GM19043 (cell line): Measurements from ENCODE around the gene CSRP2.

Source experiments
- ATAC-seq: cut with Tn5 transposase; IDR thresholded peaks from one replicate; pipeline ENCODE4 v1.9.1; 2021; ENCODE audit warnings: low read depth; ENCODE audit not compliant: unreplicated experiment

CSRP2 gene

GRCh38 chr12:76895796-76896195 lies 17.0 kb upstream of the CSRP2 start:
- no peak for ATAC-seq

DNA sequence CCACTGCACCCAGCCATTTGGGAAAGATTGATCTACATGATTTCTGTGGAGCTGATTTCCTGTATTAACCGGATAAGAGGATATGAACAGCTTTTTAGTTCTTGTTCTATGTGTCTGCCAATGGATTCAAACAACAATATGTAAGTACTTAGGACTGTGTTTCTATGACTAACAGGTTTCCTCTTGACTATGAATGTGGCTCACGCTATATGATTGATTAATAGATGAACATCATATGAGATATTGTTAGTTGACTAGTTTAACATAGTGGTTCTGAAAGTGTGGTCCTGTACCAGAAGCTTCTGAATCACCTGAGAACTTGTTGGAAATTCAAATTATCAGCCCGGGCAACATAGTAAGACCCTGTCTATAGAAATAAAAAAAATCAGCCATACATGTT lies 12.8 kb upstream of the CSRP2 start:
- ATAC-seq = no peak

- ATAC-seq = no peak
Observed at GRCh38 chr12:76890151-76891143, 11.6 kb upstream of the CSRP2 start.

GRCh38 chr12:76888775-76889174 lies 10.0 kb upstream of the CSRP2 start:
- ATAC-seq = no peak

DNA sequence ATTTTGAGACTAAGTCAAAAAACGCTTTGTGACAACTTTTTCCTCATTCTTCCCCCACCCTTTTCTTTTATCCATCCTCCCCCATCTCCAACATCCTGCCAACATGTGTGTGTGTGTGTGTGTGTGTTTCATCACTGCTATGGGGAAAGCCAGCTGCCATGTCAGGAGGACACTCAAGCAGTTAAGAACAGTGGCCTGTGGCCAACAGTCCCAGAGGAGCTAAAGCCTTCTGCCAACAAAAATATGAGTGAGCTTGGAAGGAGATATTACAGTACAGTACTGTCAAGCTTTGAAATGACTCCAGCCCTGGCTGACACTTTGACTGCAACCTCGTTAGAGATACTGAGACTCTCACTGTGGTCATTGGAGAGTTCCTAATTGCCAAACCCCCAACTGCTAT lies 5.0 kb upstream of the CSRP2 start:
- ATAC-seq = no peak

DNA sequence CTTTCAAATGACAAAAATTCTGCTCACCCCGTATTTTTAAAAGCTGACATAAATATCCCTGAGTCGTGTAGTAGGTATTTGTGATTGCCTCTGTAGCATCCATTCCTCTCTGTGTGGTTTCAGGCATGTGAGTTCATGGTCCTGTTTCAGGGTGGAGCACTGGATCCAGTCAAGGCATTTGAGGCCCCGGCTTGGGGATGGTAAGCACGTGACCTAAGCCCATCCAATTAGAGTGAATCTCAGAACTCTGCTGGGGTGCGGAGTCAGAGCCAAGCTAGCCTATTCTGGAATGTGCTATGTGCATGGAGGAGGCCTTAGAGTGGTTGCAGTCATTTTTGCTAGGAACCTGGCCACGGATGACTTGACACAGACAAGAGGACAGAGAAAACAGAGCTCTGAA lies 4.3 kb upstream of the CSRP2 start:
- ATAC-seq = no peak

- no peak for ATAC-seq
Observed at GRCh38 chr12:76882367-76882766, 3.5 kb upstream of the CSRP2 start.

DNA sequence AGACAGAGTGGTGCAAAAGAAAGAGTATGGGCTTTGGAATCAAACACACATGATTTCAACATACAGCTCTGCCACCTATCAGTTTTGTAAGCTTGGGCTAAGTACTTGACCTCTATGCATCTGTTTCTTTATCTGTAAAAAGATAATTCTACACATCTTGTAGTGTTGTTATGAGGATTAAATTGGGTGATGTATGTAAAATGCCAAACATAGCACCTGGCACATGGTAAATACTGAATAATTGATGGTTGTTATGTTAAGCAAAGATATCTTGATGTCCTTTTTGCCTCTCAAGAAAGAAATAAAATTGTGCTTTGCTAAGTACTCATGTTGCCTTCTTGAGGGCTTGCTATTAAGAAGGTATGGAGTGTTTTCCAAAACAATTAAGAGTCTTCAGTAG lies 2.3 kb upstream of the CSRP2 start:
- no peak for ATAC-seq

DNA sequence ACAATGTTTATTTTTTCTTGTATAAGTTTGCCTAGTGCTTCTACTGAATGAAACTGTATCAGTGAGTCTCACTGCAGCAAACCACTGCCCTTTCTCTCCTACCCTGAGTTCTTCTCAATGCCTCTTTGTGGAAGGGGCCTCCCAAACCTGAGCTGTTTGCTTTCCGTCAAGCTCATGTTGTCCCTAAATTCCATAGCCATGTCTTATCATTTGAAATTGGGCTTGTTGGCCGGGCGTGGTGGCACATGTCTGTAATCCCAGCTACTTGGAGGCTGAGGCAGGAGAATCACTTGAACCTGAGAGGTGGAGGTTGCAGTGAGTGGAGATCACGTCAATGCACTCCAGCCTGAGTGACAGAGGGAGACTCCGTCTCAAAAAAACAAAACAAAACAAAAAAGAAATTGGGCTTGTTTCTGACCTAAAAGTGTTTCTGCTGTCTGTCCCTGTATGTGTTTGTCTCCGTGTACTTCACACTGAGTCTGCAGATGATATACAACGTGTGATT lies 1.8 kb upstream of the CSRP2 start:
- no peak for ATAC-seq

DNA sequence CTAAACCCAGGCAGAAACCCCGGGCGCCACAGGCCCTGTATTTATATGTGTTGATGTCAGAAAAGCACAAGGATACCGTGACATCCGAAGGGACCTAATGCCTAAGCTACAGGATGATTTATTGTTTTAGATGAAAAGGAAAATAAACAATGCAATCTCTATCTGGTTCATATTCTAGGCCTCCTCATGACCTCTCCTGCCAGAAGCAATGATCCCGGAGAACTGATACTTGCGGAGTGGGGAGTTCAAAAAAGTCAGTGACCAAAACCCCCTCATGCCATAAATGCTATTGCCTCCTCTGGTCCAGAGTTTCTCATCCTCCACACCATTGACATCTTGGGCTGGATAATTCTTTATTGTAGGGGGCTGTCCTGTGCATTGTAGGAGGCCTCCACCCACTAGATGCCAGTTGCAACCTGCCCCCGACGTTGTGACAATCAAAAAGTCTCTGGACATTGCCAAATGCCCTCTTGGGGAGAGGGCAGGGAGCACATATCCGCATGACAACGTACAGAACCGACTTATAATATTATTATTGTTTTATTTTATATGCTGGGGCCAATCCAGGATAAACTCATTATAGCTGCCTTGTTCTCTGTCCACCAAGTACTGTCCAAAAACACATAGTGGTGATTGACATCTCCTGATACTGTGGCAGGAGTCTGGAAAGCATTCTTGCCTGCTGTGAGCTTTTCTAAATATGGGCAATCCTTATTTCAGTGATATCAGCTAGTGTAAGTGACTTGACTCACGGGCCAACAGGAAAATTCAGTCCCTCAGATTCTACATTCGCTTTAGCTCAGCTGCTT lies 1.1 kb upstream of the CSRP2 start:
- no peak for ATAC-seq

- ATAC-seq = peak; percentile 41
Observed at GRCh38 chr12:76878099-76878898, 520 bp downstream of the CSRP2 start.

GRCh38 chr12:76876696-76877229 lies 2.1 kb downstream of the CSRP2 start:
- no peak for ATAC-seq

DNA sequence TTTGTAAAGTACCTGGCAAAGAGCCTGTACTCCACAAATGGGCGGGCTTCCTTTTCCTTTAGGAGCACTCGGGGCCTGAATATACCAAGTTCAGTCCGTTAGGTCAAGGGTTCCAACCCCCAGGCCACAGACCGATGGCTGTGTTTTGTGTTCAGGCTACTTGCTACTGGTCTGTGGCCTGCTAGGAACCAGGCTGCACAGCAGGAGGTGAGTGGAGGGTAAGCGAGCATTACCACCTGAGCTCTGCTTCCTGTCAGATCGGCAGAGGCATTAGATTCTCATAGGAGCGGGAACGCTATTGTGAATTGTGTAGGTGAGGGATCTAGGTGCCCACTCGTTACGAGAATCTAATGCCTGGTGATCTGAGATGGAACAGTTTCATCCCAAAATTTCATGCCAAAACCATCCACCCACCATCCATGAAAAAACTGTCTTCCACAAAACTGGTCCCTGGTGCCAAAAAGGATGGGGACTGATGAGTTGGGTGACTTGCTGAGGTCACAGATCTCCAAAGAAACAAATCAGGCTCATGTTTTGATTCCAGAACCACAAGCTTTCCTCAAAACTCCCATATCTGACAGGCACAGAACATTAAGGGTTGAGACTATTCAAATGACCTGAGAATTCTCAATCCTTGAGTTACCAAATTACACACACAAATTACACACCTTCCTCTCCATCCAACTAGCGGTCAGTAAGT lies 4.2 kb downstream of the CSRP2 start:
- no peak for ATAC-seq

DNA sequence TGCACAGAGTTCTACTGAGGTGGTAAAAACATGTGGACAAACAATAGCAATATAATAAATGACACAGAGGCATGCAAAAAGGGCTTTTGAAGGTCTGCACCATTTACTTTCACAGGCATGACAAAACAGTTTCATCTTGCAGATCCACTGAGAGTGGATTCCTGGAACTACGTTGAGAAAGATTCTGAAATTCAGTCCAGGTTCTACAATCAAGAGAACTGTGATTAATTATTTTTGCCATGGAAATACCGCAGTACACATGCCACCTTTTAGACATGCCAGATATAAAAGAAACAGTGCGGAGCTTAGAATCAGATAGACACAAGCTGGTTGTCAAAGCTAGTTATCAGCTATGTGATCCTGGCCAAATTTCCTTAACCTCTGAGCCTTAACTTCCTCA lies 4.8 kb downstream of the CSRP2 start:
- ATAC-seq = no peak

DNA sequence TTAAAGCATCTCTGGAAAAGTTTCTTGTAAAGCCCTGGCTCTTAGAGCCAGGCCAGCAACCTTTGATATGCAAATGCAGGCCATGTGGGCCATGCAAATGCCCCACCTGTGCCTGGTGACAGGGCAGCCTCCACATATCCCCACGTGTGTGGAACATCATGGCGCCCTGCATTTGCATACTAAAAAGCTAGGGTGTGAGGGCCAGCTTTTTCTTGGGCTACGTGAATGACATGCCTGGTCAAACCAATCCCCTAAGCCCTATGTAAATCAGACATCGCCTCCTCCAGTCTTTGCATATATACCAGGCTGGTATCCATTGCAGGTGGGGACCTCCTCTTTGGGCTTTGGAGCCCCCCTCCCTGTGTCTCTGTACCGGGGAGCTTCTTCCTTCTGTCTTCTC lies 6.4 kb downstream of the CSRP2 start:
- no peak for ATAC-seq

DNA sequence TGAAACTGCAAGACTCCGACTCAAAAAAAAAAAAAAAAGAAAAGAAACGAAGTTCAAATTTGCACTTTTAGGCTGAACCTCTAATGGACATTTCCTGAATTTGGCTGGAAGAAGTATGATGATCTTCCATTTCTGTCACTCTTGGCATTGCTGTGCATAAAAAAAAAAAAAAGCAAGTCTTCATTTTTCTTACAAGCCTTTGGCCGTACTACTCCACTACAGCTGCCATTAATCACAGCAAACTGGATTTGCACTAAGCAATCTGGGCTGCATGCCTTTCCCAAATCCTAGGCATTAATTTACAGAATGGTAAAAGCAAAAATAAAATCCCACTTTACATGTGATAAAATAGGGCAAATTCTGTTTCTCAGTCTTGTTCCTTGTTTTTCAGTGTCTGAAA lies 7.1 kb downstream of the CSRP2 start:
- no peak for ATAC-seq

- no peak for ATAC-seq
Observed at GRCh38 chr12:76871082-76871481, 7.7 kb downstream of the CSRP2 start.

DNA sequence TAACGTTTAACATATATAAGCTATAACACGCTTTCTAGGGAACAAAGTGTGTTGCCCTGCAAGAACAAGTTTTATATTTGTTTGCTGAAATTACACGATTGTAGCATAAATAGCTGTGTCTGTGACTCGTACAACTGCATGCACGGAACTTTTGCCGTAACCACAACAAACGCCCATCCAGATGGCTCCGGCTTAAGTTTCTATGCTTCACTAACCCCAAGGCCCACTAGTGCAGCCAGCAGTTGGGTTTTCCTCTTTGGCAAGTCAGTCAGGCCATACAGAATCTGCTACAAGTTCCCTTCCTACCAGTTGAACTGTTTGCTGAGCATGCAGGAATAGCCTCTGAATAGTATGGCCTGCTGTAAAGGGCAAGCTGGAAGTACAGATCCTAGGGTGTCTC lies 12.1 kb downstream of the CSRP2 start:
- peak; percentile 38 for ATAC-seq

DNA sequence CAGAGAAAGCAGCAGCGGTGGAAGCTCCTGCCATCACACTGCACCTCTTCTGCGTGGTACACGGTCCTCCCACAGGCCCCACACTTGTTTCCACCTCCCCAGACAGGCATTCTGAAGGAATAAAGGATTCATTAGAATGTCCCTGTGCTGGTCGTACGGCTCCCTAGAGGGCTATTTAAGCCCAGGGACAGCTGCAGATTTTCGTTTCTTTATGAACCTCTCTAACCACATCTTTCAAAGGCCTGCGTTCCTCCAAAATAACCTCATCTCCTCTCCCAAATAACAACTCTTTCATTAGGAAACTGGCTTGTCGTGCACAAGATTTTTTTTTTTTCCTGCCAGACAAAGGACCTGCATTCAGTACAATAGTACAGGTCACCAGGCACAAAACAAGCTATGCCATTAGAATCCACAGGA lies 12.7 kb downstream of the CSRP2 start:
- no peak for ATAC-seq
